GM12891 (cell line): ENCODE results near the gene FOXS1.

Experiments
- POLR2A ChIP-seq: IDR thresholded peaks from 2 replicates; pipeline ENCODE4 v1.6.1; 2011; ENCODE audit warnings: low read depth, low read length, control low read depth
- POU2F2 ChIP-seq: IDR thresholded peaks from 2 replicates; pipeline ENCODE4 v1.6.1; 2011; ENCODE audit warnings: low read depth, mild to moderate bottlenecking, control low read depth, low read length, moderate library complexity
- SPI1 ChIP-seq: IDR thresholded peaks from 2 replicates; pipeline ENCODE4 v1.6.1; 2011; ENCODE audit warnings: low read depth, low read length, control low read depth
- TAF1 ChIP-seq: IDR thresholded peaks from 2 replicates; pipeline ENCODE4 v1.6.1; 2011; ENCODE audit warnings: low read depth, low read length, control low read depth

DNA sequence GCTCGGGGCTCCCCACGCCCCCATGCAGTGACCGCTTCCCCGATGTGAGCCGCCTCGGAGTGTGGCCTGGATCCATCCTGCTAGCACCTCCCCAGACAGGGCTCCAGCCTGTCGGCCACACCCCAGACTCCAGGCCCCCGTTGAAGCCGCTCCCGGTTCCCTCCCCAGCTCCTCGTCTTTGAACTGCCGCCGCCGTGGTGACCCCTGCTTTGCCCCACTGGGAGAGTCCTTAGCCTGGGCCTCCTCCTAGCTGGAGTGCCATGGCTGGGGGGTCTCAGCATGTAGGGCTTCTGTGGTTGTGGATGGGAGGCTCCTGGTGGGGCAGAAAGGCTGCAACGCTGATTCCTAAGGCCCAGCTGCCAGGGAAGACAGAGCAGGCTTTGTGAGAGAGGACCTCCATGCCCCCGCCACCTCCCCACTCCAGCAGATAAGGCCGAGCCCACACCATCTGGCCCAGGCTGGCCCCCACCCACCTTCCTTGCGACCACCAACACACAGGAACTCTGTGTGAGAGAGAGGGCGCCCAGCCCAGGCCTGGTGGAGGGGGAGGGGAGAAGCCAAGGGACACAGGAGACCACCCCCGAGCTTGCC is 11.4 kb downstream of the FOXS1 start:
- TF ChIP-seq POLR2A (no peak), POU2F2 (no peak), TAF1 (no peak), SPI1 (no peak)
